T1000 (cell line): ENCODE measurements around the gene TFG.

Experiments used
- DNase-seq: peaks from one replicate; lab custom pipeline; 2025; ENCODE audit warnings: mixed read lengths; lab: John Stamatoyannopoulos, UW

The TFG gene

GRCh38 chr3:100756441-100756840 is 47.1 kb downstream of the TFG start:
- DNase-seq = no peak

- no peak for DNase-seq
These were observed 49.9 kb downstream of the TFG start for GRCh38 chr3:100759159-100759558.

- DNase-seq = no peak
These were observed 50.7 kb downstream of the TFG start for GRCh38 chr3:100759950-100760349.

GRCh38 chr3:100760377-100760776 is 51.1 kb downstream of the TFG start:
- no peak for DNase-seq

GRCh38 chr3:100761211-100761942 is 52.1 kb downstream of the TFG start:
- no peak for DNase-seq

- no peak for DNase-seq
These were observed 52.7 kb downstream of the TFG start for GRCh38 chr3:100761951-100762350.

GRCh38 chr3:100765437-100765975 is 56.2 kb downstream of the TFG start:
- DNase-seq = no peak

- no peak for DNase-seq
These were observed 56.8 kb downstream of the TFG start for GRCh38 chr3:100766069-100766468.

GRCh38 chr3:100769693-100770092 is 60.4 kb downstream of the TFG start:
- DNase-seq = no peak

- DNase-seq = no peak
These were observed 65.9 kb downstream of the TFG start for GRCh38 chr3:100775226-100775625.

- no peak for DNase-seq
These were observed 66.4 kb downstream of the TFG start for GRCh38 chr3:100775669-100776068.

GRCh38 chr3:100776097-100776729 is 66.9 kb downstream of the TFG start:
- no peak for DNase-seq

GRCh38 chr3:100776746-100777145 is 67.5 kb downstream of the TFG start:
- no peak for DNase-seq

GRCh38 chr3:100777271-100777670 is 68.0 kb downstream of the TFG start:
- no peak for DNase-seq

- DNase-seq = no peak
These were observed 70.2 kb downstream of the TFG start for GRCh38 chr3:100779480-100779879.

- DNase-seq = no peak
These were observed 70.9 kb downstream of the TFG start for GRCh38 chr3:100780071-100780622.

GRCh38 chr3:100781301-100781700 is 72.0 kb downstream of the TFG start:
- no peak for DNase-seq

- no peak for DNase-seq
These were observed 73.1 kb downstream of the TFG start for GRCh38 chr3:100782348-100782747.

- DNase-seq = no peak
These were observed 73.6 kb downstream of the TFG start for GRCh38 chr3:100782906-100783305.

- DNase-seq = no peak
These were observed 74.3 kb downstream of the TFG start for GRCh38 chr3:100783619-100784018.

GRCh38 chr3:100789579-100789978 is 80.3 kb downstream of the TFG start:
- no peak for DNase-seq

GRCh38 chr3:100796556-100796955 is 87.3 kb downstream of the TFG start:
- no peak for DNase-seq

GRCh38 chr3:100798012-100798411 is 88.7 kb downstream of the TFG start:
- no peak for DNase-seq
